ENCODE measurements around the gene GAPVD1.

DNA sequence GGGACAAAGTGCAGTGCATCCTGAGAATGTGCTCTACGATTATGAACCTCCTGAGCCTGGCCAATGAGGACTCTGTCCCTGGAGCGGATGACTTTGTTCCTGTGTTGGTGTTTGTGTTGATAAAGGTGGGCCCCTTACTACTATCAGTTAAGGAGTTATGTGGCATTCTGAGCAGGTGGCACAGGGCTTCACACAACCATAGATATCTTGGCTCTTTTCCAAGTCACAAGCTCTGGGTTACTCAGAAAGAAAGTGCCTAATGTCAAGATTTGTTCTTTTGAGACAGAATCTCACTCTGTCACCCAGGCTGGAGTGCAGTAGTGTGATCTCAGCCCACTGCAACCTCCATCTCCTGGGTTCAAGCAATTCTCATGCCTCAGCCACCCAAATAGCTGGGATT lies 99.0 kb downstream of the GAPVD1 start:
- TF ChIP-seq, protein P1, sequence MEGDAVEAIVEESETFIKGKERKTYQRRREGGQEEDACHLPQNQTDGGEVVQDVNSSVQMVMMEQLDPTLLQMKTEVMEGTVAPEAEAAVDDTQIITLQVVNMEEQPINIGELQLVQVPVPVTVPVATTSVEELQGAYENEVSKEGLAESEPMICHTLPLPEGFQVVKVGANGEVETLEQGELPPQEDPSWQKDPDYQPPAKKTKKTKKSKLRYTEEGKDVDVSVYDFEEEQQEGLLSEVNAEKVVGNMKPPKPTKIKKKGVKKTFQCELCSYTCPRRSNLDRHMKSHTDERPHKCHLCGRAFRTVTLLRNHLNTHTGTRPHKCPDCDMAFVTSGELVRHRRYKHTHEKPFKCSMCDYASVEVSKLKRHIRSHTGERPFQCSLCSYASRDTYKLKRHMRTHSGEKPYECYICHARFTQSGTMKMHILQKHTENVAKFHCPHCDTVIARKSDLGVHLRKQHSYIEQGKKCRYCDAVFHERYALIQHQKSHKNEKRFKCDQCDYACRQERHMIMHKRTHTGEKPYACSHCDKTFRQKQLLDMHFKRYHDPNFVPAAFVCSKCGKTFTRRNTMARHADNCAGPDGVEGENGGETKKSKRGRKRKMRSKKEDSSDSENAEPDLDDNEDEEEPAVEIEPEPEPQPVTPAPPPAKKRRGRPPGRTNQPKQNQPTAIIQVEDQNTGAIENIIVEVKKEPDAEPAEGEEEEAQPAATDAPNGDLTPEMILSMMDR (IDR thresholded peaks at IDR 0.05) = no peak
- no peak for TF ChIP-seq POLR2A (IDR thresholded peaks at IDR 0.05)
